GM12878 (cell line): ENCODE results near the gene NEXN. TPM values are rescaled to one million over a fixed set of nuclear protein-coding genes. Genes with fewer than 3 reads are reported as not detected.

Experiments
- CHD2 ChIP-seq: IDR thresholded peaks from 2 replicates; pipeline ENCODE4 v1.6.1; 2011; ENCODE audit warnings: low read depth, low read length, improper control_type of control experiment, borderline replicate concordance
- E4F1 ChIP-seq: fragments of 450-650 bp; IDR thresholded peaks from 2 replicates; pipeline ENCODE4 v1.6.1; 2018; ENCODE audit warnings: borderline replicate concordance, mild to moderate bottlenecking; ENCODE audit not compliant: partially characterized antibody
- HCFC1 ChIP-seq: fragments of 150-350 bp; IDR thresholded peaks from 2 replicates; pipeline ENCODE4 v1.6.1; 2014; ENCODE audit warnings: low read length
- IKZF1 ChIP-seq: fragments of 450-650 bp; conservative IDR thresholded peaks from 2 replicates; pipeline ENCODE4 v1.6.1; 2017; ENCODE audit warnings: antibody characterized with exemption, mild to moderate bottlenecking
- IRF5 ChIP-seq: fragments of 450-650 bp; IDR thresholded peaks from 2 replicates; pipeline ENCODE4 v1.6.1; 2017; ENCODE audit warnings: borderline replicate concordance
- KLF5 ChIP-seq: fragments of 450-650 bp; IDR thresholded peaks from 2 replicates; pipeline ENCODE4 v1.6.1; 2014; ENCODE audit warnings: mild to moderate bottlenecking; ENCODE audit not compliant: partially characterized antibody
- RB1 ChIP-seq: fragments of 450-650 bp; formaldehyde crosslinking; IDR thresholded peaks from 2 replicates; pipeline ENCODE4 v1.6.1; 2017; ENCODE audit warnings: mild to moderate bottlenecking, borderline replicate concordance
- REST ChIP-seq: IDR thresholded peaks from 2 replicates; pipeline ENCODE4 v1.6.1; 2012; ENCODE audit warnings: mild to moderate bottlenecking, low read depth, low read length
- SMAD1 ChIP-seq: fragments of 450-650 bp; IDR thresholded peaks from 2 replicates; pipeline ENCODE4 v1.6.1; 2018; ENCODE audit warnings: mild to moderate bottlenecking, low read depth; ENCODE audit not compliant: partially characterized antibody
- SMAD5 ChIP-seq: IDR thresholded peaks from 2 replicates; pipeline ENCODE4 v1.6.1; 2016; ENCODE audit warnings: antibody characterized with exemption, low read depth
- SPI1 ChIP-seq: IDR thresholded peaks from 2 replicates; pipeline ENCODE4 v1.6.1; 2011; ENCODE audit warnings: low read depth, mild to moderate bottlenecking, low read length, moderate library complexity, borderline replicate concordance; ENCODE audit not compliant: insufficient read depth
- TCF3 ChIP-seq: IDR thresholded peaks from 2 replicates; pipeline ENCODE4 v1.6.1; 2012; ENCODE audit warnings: low read depth, mild to moderate bottlenecking, low read length, borderline replicate concordance; ENCODE audit not compliant: insufficient read depth
- YY1 ChIP-seq: IDR thresholded peaks from 2 replicates; pipeline ENCODE4 v1.6.1; 2011; ENCODE audit warnings: low read depth, mild to moderate bottlenecking, low read length
- ZSCAN29 ChIP-seq: fragments of 450-650 bp; IDR thresholded peaks from 2 replicates; pipeline ENCODE4 v1.6.1; 2017; ENCODE audit warnings: mild to moderate bottlenecking, moderate library complexity
- polyA plus RNA-seq, 11 experiments: library from polyadenylated mRNA; depleted of rRNA in 4 of 11; unstranded in 6 of 11; stranded (reverse) in 5 of 11; fragments of >200 nt; fragmentation: Nextera tagmentation in 4 of 11; fragmentation: Illumina TruSeq in 1 of 11; extraction: Ambion mirVana in 4 of 11; extraction: Trizol in 1 of 11; gene quantifications; 1 replicate in 1 of 11; 2 replicates in 10 of 11; pipeline versions ENCODE4 v1.2.1 to v1.2.3, GENCODE V29; 2011 to 2016; ENCODE audit warnings: inconsistent platforms in 2 of 11, missing spikeins in 2 of 11, low read depth in 1 of 11
- total RNA-seq, 4 experiments: library from RNA; depleted of rRNA in 3 of 4; stranded (reverse); fragments of >200 nt in 3 of 4; fragmentation: Illumina TruSeq in 1 of 4; extraction: Trizol in 1 of 4; gene quantifications; 2 replicates each; pipeline versions ENCODE4 v1.2.1 to v1.2.3, GENCODE V29; 2013 to 2021

The NEXN gene
- total and polyA plus RNA-seq, 10 of the 15 experiments (the other 5 are each of a cell fraction or from before 2014, with no cell fraction given) = 2.5 to 46.6 (median 15.4) TPM

DNA sequence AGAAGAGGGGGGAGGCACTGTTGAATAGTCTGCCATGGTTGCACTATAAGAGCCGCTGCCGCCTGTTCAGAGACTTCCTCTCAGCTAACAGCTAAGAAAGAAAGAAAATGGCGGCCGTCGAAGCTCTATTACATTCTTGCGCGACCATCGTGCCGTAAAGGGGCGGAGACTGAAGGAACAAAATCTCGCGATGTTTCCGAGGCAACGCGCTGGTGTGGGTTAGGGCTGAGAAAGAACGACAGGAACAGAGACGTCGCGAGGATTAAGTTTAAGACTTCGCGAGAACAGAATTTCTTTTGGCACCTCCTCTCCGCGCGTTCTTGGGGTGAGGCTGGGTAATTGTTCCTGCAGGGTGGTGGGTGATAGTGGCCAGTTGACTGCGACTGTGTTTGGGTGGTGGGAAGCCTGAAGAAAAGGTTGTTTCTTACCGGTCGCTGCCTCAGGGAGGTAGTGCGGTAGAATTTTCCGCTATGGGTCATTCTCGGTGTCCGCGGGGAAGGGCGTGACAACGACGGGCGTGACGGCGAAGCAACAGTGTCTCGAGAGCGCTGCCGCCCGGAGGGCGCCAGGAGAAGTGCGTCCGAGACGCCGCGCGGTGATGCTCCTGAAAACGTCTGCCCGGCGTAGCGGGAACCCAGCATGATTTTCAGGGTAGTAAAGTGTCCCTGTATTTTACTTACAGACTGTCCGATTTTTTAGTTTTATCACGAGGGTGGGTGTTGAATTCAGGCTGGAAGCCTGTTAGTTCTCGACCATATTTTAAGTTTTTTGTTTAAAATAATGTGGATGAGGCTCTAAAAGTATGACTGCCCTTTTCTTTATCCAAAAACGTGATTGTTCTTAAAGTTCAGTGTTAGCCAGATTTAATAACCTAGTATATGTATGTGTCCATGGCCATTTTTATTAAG, 90.8 kb downstream of the NEXN start, which contains the start of gene FUBP1 (continued):
- TF ChIP-seq CHD2 (peak; percentile 98), SMAD5 (peak; percentile 82; the same call in 1 of the 2 replicates), ZSCAN29 (0 out of 2 replicates have a peak, but pooled peaks have one; percentile 18), IKZF1 (peak; percentile 24; the same call in 1 of the 2 replicates), SPI1 (peak; percentile 45; the same call in 1 of the 2 replicates), KLF5 (no peak), RB1 (no peak; the same call in 1 of the 2 replicates), IRF5 (peak; percentile 90), E4F1 (peak; percentile 69), YY1 (peak; percentile 96), HCFC1 (peak; percentile 32; the same call in 1 of the 2 replicates), TCF3 (no peak), SMAD1 (peak; percentile 71), REST (no peak)
